Neural cell (in vitro differentiated cells): Measurements from ENCODE around the gene PIK3R1. TPM values are rescaled to one million over a fixed set of nuclear protein-coding genes. Genes with fewer than 3 reads are reported as not detected.

Source experiments
- H2AFZ ChIP-seq: fragments of 200-600, 300-800 bp; sonication (generic), shearing (Covaris generic); 2 replicates; pipeline ENCODE4 v1.6.0; 2014; ENCODE audit warnings: low read depth, mild to moderate bottlenecking, antibody characterized with exemption, low read length, moderate library complexity
- H3F3A ChIP-seq: fragments of 200-600 bp; shearing (Covaris generic); 2 replicates; pipeline ENCODE4 v1.6.1; 2016; ENCODE audit warnings: mild to moderate bottlenecking, moderate library complexity, mixed read lengths, antibody characterized with exemption, low read length; ENCODE audit not compliant: insufficient read depth, poor library complexity, severe bottlenecking
- H3K27ac ChIP-seq: fragments of 200-600, 300-800 bp; sonication (generic), shearing (Covaris generic); 2 replicates; pipeline ENCODE4 v1.5.1; 2014; ENCODE audit warnings: mild to moderate bottlenecking, low read length, moderate library complexity
- H3K27me3 ChIP-seq: fragments of 300-800, 200-600 bp; sonication (generic), shearing (Covaris generic); 2 replicates; pipeline ENCODE4 v1.6.0; 2014; ENCODE audit warnings: mild to moderate bottlenecking, low read depth, low read length, moderate library complexity; ENCODE audit not compliant: insufficient read depth
- H3K36me3 ChIP-seq: fragments of 300-800, 200-600 bp; sonication (generic), shearing (Covaris generic); 2 replicates; pipeline ENCODE4 v1.5.1; 2014; ENCODE audit warnings: mild to moderate bottlenecking, antibody characterized with exemption, low read length, moderate library complexity; ENCODE audit not compliant: insufficient read depth
- H3K4me2 ChIP-seq: fragments of 300-800, 200-600 bp; sonication (generic), shearing (Covaris generic); 2 replicates; pipeline ENCODE4 v1.6.0; 2014; ENCODE audit warnings: mild to moderate bottlenecking, low read length
- H3K4me3 ChIP-seq: fragments of 300-800, 200-600 bp; sonication (generic), shearing (Covaris generic); 2 replicates; pipeline ENCODE4 v1.5.1; 2014; ENCODE audit warnings: mild to moderate bottlenecking, low read length, moderate library complexity
- H3K79me2 ChIP-seq: fragments of 200-600 bp; shearing (Covaris generic); replicated peaks from 2 replicates; pipeline ENCODE4 v1.6.0; 2014; ENCODE audit warnings: mild to moderate bottlenecking, low read length, moderate library complexity; ENCODE audit not compliant: insufficient read depth
- H3K9ac ChIP-seq: fragments of 300-800, 200-600 bp; sonication (generic), shearing (Covaris generic); 2 replicates; pipeline ENCODE4 v1.6.1; 2016; ENCODE audit warnings: mild to moderate bottlenecking, low read length, mixed read lengths
- H3K9me2 ChIP-seq: fragments of 200-600 bp; shearing (Covaris generic); 2 replicates; pipeline ENCODE4 v1.6.1; 2016; ENCODE audit warnings: mild to moderate bottlenecking, low read length, mixed read lengths; ENCODE audit not compliant: insufficient read depth
- H3K9me3 ChIP-seq: fragments of 200-600, 300-800 bp; sonication (generic), shearing (Covaris generic); 2 replicates; pipeline ENCODE4 v1.6.1; 2016; ENCODE audit warnings: mild to moderate bottlenecking, mixed run types, low read length, moderate library complexity, mixed read lengths
- H4K20me1 ChIP-seq: fragments of 200-600 bp; shearing (Covaris generic); 2 replicates; pipeline ENCODE4 v1.6.1; 2016; ENCODE audit warnings: mild to moderate bottlenecking, mixed run types; ENCODE audit not compliant: insufficient read depth
- CTCF ChIP-seq: fragments of 450-650 bp; IDR thresholded peaks from 2 replicates; pipeline ENCODE4 v1.5.1; 2014; ENCODE audit warnings: antibody characterized with exemption, mild to moderate bottlenecking, moderate library complexity; ENCODE audit not compliant: poor library complexity, severe bottlenecking
- EP300 ChIP-seq: fragments of 450-650 bp; conservative IDR thresholded peaks from 2 replicates; pipeline ENCODE4 v1.6.1; 2014; ENCODE audit warnings: antibody characterized with exemption, mild to moderate bottlenecking, moderate library complexity; ENCODE audit not compliant: poor library complexity, severe bottlenecking
- EZH2 ChIP-seq: fragments of 200-600, 300-800 bp; shearing (Covaris generic), sonication (generic); IDR thresholded peaks from 2 replicates; pipeline ENCODE4 v1.6.1; 2014; ENCODE audit warnings: antibody characterized with exemption, low read length, borderline replicate concordance, mild to moderate bottlenecking; ENCODE audit not compliant: insufficient read depth, poor library complexity, severe bottlenecking
- MXI1 ChIP-seq: fragments of 450-650 bp; conservative IDR thresholded peaks from 2 replicates; pipeline ENCODE4 v1.6.1; 2014; ENCODE audit warnings: antibody characterized with exemption, mild to moderate bottlenecking; ENCODE audit not compliant: poor library complexity, severe bottlenecking
- POLR2AphosphoS5 ChIP-seq: IDR thresholded peaks from 2 replicates; pipeline ENCODE4 v1.6.1; 2012
- RAD21 ChIP-seq: fragments of 450-650 bp; conservative IDR thresholded peaks from 2 replicates; pipeline ENCODE4 v1.6.1; 2014; ENCODE audit warnings: antibody characterized with exemption, mild to moderate bottlenecking, moderate library complexity
- REST ChIP-seq: IDR thresholded peaks from 2 replicates; pipeline ENCODE4 v1.6.1; 2012; ENCODE audit warnings: borderline replicate concordance
- SMC3 ChIP-seq: fragments of 450-650 bp; conservative IDR thresholded peaks from 2 replicates; pipeline ENCODE4 v1.6.1; 2014; ENCODE audit warnings: antibody characterized with exemption, mild to moderate bottlenecking, moderate library complexity; ENCODE audit not compliant: poor library complexity
- TAF1 ChIP-seq: IDR thresholded peaks from 2 replicates; pipeline ENCODE4 v1.6.1; 2012; ENCODE audit warnings: low read depth
- polyA plus RNA-seq: library from polyadenylated mRNA; depleted of rRNA; stranded (reverse); fragments of >200 nt; gene quantifications from 2 replicates; pipeline ENCODE4 v1.2.3, GENCODE V29; 2014

The PIK3R1 gene
- polyA plus RNA-seq, 1 donor from 2014 or later, result 41.9 TPM

GRCh38 chr5:68264024-68264956 lies 48.7 kb downstream of the PIK3R1 start:
- no peak for TF ChIP-seq EP300
- Histone ChIP-seq H3K36me3 (no peaks in the 10 kb centered on the region), H2AFZ (no peak overlapping the region), H3K9me2 (no peaks in the 10 kb centered on the region), H3K4me3 (no peak overlapping the region), H4K20me1 (no peaks in the 10 kb centered on the region), H3K79me2 (peaks cover 15% of the 10 kb centered on the region), H3K9ac (no peak overlapping the region), H3K27ac (no peak overlapping the region), H3K27me3 (no peaks in the 10 kb centered on the region), H3K9me3 (no peaks in the 10 kb centered on the region), H3K4me2 (no peak overlapping the region), H3F3A (no peaks in the 10 kb centered on the region)

GRCh38 chr5:68265347-68265746 lies 49.8 kb downstream of the PIK3R1 start:
- Histone ChIP-seq H4K20me1 (no peaks in the 10 kb centered on the region), H3K36me3 (no peaks in the 10 kb centered on the region), H3K4me3 (no peak overlapping the region), H3K79me2 (peaks cover 23% of the 10 kb centered on the region), H3K27ac (no peak overlapping the region), H3K9ac (no peak overlapping the region), H3K9me3 (no peaks in the 10 kb centered on the region), H2AFZ (no peak overlapping the region), H3K9me2 (no peaks in the 10 kb centered on the region), H3K27me3 (no peaks in the 10 kb centered on the region), H3F3A (no peaks in the 10 kb centered on the region), H3K4me2 (no peak overlapping the region)
- TF ChIP-seq EZH2 (no peak), EP300 (no peak), MXI1 (no peak), POLR2AphosphoS5 (no peak), SMC3 (no peak), CTCF (no peak), REST (no peak), RAD21 (no peak), TAF1 (no peak)
